IPS-NIHi7 (cell line): ENCODE data around the gene GRK4.
A peak's percentile ranks its signal among the peaks of the same experiment; 100 is the strongest.
"Not testable (repeated sequence)": the region's sequence is repeated elsewhere in the genome, so short reads cannot be mapped to it uniquely, and the experiment has no call there.

Experiments used
- DNase-seq: peaks from one replicate; pipeline ENCODE4 v3.0.0; 2012; ENCODE audit warnings: mixed read lengths; ENCODE audit errors: extremely low spot score

Gene GRK4

DNA sequence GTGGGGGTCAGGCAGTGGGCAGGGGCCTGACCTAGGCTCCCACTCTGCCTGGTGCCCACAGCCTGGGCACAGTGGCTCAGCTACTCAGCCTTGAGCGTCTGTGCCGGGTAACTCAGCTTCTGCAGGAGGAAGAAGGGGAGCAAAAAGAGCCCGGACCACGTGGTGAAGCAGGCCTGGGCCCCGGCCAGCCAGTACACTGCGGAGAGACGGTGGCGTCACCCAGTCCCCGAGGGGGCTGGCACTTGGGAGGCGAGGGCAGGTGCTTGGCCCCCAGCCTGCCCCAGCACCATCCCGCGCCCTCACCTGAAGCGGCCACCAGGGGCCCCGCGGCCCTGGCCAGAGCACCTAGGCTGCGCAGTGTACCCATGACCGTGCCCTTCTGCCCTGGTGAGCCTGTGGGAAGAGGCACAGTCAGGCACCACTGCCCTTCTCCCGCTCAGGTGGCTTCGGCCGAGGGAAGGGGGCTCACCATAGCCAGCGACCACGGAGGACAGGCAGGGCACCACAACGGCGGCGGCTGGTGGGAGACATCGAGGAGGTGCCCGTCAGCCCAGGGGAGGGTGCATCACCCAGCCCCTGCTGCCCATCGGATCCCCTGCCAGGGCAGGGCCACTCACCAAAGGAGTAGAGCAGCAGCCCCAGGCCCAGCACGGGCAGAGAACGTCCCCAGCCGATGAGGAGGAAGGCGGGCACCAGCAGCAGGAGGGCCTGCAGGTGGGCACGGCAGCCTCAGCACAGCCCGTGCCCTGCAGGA, 32.4 kb upstream of the GRK4 start:
- DNase-seq: no peak

DNA sequence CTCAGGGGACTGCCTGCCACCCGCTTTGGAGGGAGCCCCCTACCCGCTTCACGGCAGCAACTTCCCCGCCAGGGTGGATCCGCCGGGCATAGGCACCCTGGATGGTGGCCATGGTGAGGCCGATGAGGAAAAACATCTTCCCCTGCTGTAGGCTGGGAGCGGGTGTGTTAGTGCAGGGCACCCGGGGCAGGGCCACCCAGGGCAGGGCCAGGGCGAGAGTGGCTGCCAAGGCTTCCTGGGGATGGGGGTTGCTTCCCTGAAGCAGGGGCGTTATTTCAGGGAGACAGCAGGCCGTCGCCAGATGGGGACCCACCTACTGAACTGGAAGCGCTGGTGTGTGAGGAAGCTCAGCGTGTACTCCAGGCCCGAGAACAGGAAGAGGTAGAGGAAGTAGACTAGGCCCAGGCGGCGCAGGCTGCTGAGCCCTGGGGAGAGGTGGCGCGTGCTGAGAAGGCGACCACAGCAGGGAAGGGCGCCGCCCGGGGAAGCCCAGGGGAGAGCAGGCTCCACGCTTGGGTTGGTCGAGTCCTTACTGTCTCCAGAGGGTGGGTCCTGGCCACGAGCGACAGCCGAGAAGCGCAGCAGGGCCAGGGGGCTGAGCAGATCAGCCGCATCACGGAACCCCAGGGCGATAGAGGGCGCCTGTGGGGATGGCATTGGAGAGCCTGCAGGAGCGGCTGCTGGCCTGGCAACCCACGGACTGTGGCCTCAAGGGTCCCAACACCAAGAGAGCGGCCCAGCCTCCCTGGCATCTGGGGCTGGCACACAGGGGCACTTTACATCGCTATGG, 31.7 kb upstream of the GRK4 start:
- peak; percentile 44 for DNase-seq

DNA sequence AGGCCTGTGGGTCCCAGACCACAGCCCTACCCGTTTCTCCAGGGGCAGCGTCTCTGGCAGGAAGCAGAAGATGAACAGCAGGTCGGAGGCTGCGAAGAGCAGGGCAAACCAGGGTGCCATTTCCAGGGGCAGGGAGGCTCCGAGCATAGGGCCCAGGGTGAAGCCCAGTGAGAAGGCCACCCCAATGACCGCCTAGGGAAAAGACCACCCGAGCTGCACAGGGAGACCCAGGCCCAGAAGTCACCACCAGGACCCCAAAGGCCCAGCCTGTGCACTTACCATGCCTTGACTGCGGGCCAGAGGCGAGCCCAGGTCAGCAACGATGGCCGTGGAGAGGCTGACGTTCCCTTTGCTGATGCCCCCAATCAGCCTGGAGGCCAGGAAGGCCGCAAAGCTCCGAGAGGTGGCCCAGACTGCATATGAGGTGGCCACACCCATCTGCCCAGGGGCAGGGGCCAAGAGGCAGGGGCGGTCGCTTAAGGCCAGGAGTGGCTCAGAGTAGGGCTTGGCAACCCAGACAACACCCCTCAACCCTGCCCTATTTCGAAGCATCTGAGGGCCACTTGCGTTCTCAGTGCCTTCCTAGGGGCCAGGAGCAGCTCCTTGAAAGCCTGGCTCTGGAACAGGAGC, 30.9 kb upstream of the GRK4 start:
- no peak for DNase-seq

DNA sequence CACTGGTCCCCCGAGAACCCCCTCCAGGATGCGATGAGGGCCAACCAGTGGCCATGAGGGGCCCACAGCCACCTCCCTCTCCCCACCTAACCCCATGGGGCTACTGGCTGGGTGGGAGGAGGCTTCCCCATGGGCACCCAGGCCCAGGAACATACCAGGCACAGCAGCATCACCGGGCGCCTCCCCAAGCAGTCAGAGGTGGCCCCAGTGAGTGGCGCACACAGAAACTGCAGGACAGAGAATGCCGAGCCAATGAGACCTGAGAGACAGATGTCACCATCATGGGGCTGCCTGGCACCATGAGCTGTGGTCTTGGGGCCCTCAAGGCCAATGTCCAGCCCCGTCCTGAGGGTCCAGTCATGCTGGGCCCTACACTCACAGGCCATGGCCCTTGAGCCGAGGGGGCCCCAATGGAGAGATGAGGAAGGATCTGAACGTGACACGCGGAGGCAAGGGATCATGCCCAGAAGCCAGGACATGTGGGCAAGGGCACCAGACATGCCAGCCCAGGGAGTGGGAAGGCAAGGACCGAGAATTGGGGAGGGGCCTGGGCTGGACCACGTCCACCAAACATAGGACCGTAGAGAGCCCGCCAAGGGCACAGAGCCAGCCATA, 30.3 kb upstream of the GRK4 start:
- no peak for DNase-seq

DNA sequence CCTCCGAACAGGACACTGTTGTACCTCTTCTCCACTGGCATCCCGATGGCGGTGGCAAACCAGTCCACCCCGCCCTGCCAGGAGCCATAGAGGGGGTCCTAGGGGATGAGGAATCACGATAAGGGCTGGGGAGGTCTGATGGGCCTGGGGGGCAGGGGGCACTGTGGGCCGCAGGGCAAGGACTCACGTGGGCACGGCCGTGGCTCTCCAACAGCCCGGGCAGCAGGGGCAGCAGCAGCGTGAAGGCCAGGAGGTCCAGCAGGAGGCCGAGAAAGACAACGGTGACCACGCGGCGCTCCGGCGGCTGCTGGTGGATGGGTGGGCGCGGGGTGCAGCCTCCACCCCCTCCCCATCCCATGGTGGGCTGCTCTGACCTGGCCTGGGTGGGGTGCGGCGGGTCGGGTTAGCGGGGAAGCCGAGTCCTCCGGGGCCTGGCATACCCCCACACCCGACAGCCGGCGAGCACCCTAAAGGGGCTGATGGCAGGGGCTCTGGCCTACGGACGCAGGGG, 29.8 kb upstream of the GRK4 start:
- no peak for DNase-seq

DNA sequence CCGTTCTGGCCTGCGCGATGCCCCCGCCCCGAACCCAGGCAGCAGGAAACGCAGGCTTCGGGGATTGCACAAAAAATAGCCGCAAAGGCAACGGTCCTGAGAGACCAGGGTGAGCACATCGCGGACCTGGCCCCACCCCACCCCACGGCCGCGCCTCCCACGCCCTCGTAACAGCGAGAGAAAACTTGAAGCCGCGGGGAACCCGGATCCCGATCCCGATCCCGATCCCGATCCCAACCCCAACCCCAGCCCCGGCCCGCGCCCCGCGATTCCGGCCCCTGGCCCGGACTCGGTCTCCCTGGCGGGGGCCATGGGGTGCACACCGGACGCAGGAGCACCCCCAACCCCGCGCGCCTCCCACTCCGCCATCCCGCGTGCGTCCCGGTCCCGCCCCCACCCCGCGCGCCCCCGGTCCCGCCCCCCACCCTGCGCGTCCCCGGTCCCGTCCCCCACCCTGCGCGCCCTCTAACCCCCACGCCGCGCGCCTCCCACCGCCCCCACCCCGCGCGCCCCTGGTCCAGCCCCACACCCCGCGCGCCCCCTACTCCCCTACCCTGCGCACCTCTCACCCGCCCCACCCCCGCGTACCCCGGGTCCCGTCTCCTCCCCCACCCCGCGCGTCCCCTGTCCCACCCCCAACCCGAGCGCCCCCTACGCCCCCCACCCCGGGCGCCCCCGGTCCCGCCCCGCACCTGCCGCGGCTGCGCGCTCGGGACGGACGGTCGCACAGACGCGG, 29.1 kb upstream of the GRK4 start:
- no peak for DNase-seq

DNA sequence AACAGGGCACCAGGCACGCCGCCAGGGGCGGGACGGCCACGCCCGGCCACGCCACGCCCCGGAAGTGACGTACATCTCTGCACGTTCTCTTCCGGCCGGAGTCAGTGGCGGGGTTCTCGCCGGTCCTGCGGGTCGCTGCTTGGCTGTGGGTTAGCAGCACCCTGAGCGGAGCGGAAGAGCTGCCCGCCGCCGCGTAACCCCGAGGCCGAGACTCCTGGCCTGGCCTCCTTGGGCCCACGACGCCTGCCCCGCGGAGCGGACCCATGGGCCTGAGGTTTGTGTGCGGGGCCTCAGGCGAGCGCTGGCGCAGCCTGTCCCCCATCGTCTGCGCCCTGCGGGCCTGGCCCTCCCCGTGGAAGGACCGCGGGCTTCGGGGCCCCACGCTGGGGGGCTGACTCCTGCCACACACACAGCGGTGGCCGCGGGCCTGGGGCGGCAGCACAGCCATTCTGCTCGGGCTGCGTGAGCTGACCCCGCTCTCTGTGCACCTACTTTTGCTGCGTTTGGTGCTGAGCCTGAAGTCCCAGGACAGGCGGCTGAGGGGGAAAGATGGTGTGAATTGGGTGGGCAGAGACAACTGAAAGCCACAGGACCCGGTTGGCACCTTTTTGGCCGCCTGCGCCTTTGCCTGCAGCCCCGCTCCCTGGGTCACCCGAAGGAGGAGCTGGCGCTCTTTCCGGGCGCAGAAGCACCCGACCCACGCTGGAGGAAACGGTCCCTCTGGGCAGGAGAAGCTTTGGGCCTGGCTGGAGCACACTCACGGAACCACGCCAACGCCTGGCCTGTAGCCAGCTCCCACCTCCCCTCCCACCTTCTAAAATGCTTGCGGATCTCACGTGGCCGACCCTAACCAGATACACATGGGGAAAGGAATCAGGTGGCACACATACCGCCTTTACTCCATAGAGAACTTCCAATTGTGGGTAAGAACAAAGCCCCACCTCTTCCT, 28.3 kb upstream of the GRK4 start:
- peak; percentile 94 for DNase-seq

DNA sequence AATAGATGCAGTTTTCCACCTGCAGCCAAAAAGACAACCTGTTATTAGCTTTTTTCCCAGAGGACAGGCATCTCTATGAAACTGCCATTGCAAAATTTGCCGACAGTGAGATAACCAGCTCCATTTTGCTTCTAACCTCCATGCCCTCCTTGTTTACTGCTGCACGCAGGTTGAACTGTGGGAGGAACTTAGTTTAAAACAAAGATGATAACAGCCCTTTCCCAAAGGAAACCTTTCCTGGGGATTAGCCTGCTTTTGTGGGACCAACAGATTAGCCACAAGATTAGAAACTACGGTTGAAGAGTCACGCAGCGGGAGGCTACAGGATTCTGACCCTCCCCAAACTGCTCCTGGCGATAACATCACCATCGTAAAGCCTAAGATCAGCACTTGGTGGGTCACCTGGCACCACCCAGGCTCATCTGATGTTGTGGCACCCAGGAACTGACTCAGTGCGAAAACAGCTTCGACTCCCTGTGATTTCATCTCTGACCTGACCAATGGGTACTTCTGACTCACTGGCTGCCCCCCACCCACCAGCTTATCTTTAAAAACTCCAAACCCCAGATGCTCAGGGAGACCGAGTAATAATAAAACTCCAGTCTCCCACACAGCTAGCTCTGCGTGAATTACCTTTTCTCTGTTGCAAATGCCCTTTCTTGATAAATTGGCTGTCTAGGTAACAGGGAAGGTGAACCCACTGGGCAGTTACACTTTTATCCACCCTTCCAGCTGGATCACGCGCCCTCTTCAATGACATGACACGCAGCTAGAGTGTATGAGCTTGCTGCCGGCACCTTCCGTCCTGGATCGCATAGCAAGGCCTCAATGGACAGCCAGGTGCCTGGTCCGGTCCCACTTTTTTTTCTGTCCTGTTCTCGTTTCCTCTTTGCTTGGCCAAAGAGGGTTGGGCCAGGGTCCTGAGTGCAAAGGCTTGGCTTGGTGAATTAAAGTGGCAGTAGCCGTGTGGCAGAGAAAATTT, 27.3 kb upstream of the GRK4 start:
- DNase-seq: no peak

DNA sequence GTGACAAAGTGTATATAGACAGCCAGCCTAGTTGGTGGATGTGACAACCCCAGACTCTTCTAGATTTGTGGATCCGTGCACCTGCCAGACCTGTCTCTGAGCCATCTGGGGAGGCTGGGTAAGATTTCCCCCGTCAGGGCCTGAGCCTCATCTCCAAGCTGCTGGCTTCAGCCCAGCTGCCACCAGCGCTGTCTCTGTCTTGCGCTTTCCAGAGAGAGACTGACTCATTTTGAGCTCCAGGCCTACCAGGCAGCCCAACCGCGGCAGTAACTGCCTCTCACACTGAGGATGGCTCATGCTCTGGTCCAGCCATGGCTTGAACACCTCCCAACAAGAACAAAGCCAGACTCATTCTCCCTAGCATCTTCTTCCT, 26.6 kb upstream of the GRK4 start:
- DNase-seq: no peak

DNA sequence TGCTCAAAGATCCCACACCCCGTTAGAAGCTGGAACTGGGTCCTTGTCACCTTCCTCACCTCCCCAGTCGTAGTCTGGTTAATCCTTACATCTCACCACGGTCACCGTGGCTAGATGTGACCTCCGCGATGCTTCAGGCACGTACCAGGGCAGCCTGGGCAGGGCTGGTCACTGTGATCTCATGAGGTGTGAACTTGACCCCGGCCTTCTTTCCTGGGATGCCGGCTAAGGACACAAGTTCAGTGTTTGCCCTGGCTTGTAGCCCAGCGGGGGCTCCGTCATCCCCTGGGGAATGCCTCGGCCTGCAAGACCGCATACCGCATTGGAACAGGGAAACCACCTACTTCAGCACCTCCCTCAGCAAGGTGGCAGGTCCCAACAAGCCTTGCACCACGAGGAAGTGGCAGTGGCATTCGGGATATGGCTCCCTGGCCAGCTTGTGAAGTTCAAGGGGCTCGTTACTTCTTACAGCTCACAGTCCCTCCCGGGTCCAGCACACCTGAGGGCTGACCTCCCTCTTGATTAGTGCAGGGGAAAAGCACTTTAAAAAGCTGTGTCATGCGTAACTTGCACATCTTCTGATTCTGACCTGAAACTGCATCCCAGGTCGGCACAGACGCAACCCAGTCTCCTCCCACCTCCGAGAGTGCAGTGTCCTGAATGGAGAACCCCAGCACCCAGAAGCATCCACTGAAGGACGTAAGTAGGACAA, 26.1 kb upstream of the GRK4 start:
- no peak for DNase-seq

DNA sequence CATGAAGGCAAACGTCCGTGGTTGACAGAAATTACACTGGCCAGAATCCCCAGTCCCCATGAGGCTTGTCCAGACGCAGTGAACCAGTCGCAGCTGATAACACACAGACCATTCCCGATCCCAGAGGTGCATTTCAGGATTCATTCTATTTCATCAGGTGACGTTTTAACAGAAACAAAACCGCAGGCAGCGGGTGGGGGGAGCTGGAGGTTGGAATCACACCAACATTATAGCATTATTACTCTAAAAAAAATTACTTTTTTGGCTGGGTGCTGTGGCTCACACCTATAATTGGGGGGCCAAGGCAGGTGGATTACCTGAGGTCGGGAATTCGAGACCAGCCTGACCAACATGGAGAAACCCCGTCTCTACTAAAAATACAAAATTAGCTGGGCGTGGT, 25.4 kb upstream of the GRK4 start:
- no peak for DNase-seq

DNA sequence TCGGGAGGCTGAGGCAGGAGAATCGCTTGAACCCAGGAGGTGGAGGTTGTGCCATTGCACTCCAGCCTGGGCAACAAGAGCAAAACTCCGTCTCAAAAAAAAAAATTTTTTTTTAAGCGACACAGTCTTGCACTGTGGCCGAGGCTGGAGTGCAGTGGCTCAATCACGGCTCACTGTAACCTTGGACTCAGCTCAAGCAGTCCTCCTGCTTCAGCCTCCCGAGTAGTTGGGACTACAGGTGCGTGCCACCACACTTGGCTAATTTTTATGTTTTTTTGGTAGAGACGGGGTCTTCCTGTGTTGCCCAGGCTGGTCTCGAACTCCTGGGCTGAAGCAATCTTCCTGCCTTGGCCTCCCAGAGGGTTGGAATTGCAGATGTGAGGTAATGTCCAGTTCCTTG, 25.0 kb upstream of the GRK4 start:
- DNase-seq: not testable (repeated sequence)

DNA sequence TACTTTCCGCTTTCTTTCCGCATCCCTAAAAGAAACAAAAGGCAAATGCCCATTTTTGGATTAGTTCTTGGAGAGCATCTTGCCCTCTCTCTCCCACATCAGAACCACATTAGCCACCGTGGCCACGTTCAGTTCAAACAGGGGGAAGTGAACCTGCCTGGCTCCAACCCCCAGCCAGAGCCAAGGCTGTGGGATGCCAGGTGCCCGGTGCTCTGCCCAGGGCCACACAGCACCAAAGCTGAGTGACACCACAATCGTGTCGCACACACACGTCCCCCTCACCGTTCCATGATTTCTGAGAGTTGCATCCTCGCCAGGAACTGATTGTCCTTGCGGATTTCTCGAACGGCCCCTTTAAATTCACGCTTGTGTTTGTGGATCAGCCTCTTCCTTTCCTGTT, 24.5 kb upstream of the GRK4 start:
- no peak for DNase-seq

DNA sequence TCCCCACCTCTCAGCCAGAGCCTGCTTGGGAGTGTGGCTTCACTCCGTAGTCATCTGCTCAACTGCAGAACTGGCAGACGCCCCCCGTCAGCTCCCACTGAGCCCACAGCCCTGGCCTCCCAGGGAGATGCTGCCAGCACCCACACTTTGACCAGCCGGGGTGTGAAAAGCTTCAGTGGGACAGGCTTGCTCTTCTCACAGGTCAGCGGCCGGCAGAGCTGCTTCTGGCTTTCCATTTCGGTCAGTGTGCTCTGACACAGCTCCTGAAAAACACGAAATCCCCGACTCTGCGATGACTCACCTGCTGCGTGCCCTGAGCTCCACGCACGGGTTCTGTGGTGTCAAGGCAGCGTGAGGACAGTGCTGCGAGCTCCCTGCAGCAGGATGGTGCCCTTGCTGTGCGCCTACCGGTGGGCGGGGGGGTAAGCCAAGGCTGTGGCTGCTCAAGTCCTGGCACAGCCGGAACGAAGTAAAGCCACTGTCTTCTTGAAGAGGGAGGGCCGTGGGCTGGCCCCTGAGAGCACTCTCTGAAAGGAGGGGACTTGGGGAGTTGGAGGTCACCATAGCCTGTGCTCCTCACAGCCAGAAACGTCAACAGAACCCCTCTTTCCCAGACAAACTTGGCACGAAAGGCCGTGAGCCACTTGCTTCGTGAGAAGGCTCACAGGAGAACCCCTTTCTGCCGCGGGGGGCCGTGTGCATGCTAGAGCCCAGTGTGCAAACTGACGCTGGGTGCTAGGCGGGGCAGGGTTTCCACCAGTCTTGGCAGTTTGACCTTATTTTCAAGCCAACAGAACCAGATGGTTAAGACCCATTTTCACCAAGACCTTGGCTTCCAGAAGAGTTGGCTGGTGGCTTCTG, 23.8 kb upstream of the GRK4 start:
- DNase-seq: no peak

DNA sequence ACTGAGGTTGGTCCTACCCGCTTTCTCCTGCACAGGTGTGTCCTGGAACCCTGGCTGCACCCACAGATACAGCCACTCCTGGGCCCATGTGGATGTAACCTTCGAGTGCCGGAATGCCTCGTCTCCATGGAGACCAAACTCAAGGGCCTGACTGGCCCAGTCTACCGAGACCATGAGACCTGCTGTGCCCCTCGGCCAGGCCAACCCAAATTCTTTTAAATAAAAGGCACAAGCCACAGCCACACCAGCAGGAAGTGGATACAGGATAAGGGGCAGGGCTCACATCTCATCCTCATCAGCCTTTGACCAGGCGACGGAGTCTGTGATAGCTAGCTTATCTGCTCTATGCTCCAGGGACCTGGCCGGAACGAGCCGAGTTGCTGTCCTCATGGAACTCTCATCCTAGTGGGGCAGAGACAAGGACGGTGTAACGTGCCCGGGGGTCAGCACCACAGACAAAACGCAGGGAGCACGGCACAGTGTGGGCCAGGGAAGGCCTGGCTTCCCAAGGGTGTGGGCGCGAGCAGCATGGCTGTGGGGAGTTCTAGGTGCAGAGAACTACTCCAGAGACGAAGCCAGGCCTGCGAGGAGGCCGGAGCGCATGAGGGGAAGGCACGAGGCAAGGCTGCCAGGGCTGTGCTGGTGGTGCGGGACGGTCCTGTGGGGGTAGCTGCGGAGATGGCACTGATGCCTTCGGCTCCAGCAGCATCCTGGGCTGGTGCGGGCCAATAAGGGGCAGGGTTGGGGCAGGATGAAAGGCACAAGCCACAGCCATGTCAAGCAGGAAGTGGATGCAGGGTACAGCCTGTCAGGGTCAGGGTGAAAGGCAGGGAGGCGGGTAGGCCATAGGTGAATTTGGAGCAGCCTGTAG, 22.9 kb upstream of the GRK4 start:
- no peak for DNase-seq
